ENCODE measurements around the gene PSTPIP2.

Gene PSTPIP2

DNA sequence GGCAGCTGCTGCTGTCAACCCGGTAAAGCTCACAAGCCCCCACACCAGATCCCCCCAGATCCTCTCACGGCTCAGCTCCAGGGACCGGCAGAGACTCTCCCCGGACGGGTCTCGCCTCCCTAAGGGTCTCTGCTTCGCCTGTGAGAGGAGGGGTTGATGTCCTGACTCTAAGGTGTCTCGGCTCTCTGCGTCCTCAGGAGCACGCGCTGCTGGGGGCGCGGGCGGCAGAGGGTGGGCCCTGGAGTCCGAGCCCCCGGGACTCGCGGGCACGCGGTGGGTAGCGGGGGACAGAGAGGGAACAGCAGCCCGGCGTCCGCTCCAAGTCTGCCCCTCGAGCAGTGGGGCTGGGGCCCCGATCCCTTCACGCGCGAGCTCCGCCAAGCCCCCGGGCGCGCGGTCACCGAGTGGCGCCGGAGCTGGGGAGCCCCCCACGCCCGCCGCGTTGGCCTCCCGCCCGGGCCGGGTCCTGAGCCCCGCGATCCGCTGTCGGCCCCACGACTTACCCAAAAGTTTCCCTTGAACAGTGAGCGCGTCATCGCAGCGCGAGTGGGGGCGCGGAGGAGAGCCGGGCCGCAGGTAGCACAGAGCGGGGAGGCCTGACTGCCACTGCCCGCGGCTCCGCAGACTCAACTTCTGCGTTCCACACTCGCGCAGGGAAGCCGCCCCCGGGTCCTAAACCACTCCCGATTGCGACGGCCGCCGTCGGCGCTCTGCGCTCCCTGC, at the start of gene PSTPIP2:
Gene PSTPIP2, minus strand, starts transcription at position 608 of the 723 bp plus-strand sequence. Its CDS starts 72 bp downstream, at position 536.
- TF ChIP-seq GATA2 (IDR thresholded peaks at IDR 0.05; ENCODE audit: low read depth, low read length) (no peak), GATA3 (IDR thresholded peaks at IDR 0.05; ENCODE audit: low read depth, low read length) (no peak)

GRCh38 chr18:46113751-46114150, 41.7 kb upstream of the PSTPIP2 start:
- no peak for TF ChIP-seq GATA3 (IDR thresholded peaks at IDR 0.05; ENCODE audit: low read depth, low read length)

DNA sequence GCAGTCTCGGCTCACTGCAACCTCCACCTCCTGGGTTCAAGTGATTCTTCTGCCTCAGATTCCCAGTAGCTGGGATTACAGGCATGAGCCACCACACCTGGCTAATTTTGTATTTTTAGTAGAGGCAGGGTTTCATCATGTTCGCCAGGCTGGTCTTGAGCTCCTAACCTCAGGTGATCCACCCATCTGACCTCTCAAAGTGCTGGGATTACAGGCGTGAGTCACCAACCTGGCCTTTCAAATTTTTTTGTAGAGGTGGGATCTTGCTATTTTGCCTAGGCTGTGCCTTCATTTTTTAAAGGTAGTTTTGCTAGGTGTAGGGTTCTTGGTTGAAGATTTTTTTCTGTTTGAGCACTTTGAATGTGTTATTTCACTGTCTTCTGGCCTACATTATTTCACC, 38.3 kb upstream of the PSTPIP2 start:
- no peak for TF ChIP-seq GATA2 (IDR thresholded peaks at IDR 0.05; ENCODE audit: low read depth, low read length)
- TF ChIP-seq GATA3 (IDR thresholded peaks at IDR 0.05; ENCODE audit: low read depth, low read length), result no peak

DNA sequence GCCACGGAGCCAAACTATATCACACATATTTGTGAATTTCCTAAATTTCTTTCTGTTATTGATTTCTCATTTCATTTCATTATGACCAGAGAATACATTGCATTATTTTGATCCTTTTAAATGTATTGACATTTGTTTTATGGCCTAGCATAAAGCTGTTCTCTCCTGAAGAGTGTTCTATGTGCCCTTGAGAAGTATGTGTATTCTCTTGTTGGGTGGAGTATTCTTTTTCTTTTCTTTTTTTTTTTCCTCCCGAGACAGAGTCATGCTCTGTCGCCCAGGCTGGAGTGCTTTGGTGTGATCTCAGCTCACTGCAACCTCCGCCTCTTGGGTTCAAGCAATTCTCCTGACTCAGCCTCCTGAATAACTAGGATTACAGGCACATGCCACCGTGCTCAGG, 37.3 kb upstream of the PSTPIP2 start:
- TF ChIP-seq GATA3 (IDR thresholded peaks at IDR 0.05; ENCODE audit: low read depth, low read length) (no peak), GATA2 (IDR thresholded peaks at IDR 0.05; ENCODE audit: low read depth, low read length) (no peak)

DNA sequence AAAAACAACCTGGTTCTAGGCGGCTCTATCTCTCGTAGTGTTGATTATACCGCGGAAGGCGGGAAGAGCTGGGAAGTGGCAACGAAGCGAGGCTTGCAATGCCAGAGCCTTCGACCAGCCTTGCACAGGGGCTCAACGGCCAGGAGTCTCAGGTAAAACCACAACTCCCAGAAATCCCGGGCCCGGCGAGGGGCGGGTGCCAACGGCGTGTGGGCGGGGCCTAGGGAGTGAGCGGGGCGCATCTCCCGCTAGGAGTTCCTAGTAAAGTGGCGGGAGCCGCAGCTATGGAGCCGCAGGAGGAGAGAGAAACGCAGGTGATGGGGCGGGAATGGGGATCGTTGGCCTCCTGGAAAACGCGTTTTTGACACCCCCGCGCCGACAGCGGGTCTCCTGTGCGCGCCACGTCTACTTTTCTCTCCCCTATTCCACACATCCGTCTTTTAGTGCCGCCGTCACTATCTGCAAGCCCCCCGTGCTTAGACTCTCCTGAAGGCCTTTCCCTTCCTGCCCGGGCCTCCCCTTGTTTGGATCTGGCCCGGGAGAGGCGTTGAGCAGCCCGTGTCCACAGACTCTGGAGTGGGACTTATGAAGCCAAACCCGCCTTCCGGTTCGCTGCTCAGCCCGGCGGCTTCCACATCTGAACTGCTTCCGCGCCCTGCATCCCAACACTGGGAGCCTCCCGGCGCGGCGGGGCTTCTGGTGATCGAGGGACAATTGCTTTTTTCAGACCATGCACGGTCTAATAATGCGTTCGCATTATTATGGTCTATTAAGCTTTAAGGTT, 32.3 kb upstream of the PSTPIP2 start, which contains the start of gene HAUS1:
Gene HAUS1, plus strand, starts transcription at position 258 of the 784 bp plus-strand sequence. Its CDS starts 27 bp downstream, at position 285.
- TF ChIP-seq GATA3 (IDR thresholded peaks at IDR 0.05; ENCODE audit: low read depth, low read length), result no peak
- TF ChIP-seq GATA2 (IDR thresholded peaks at IDR 0.05; ENCODE audit: low read depth, low read length), result no peak

GRCh38 chr18:46099463-46099862, 27.4 kb upstream of the PSTPIP2 start:
- no peak for TF ChIP-seq GATA2 (IDR thresholded peaks at IDR 0.05; ENCODE audit: low read depth, low read length)
- no peak for TF ChIP-seq GATA3 (IDR thresholded peaks at IDR 0.05; ENCODE audit: low read depth, low read length)

DNA sequence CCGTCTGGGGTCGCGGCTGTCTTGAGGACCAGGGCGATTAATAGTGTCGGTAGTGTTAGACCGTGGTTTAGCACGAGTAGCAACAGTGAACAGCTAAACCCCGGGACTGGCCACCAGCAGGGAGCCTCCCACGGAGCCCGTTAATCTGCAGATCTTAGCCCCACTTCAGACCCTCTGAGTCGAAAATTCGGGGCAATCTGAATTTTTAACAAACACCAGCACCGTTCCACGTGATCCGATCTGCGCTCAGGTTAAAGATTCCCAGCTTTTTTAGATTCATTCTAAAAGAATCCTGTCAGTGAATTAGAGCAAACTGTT, 26.5 kb upstream of the PSTPIP2 start:
- TF ChIP-seq GATA2 (IDR thresholded peaks at IDR 0.05; ENCODE audit: low read depth, low read length) (peak; percentile 67), GATA3 (IDR thresholded peaks at IDR 0.05; ENCODE audit: low read depth, low read length) (no peak)

DNA sequence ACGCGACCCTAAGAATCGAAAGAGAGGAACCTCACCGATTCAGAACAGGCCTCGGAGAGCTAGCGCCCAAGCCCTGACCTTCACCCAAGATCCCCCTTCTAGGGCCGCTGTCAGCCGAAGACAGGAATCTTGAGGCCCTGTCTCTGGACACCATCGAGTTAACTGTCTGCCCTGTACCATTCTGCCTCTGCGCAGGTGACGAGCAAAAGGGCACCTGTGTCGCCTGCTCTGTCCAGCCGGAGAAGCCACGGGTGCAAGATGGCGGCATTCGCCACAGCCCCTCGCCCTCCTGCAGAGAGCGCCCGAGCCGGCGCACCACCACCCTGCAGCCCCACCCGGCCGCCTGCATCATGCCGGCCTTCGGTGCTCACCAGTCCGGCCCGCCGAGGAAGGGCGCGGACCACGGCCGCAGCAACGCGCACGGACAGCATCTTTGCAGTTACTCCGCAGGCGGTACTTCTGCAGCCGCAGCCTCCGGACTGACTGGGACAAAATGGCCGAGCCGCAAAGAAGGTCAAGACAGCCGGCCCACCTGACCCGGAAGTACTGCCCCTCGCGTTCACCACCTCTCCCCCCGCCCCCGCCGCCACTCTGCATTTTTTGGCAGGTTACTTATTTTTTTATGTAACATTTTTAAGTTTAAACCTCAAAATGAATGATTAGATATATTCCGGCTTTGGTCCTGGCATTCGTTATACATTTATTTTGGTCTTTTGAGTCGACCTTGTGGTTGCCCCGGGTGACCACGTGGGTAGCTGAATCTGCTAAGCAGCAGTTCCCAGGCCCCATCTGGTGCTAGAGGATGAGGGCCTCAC, 25.9 kb upstream of the PSTPIP2 start, which contains the start of gene ATP5F1A:
Gene ATP5F1A, minus strand, starts transcription at position 496 of the 815 bp plus-strand sequence. Its CDS starts 65 bp downstream, at position 431.
- no peak for TF ChIP-seq GATA3 (IDR thresholded peaks at IDR 0.05; ENCODE audit: low read depth, low read length)
- no peak for TF ChIP-seq GATA2 (IDR thresholded peaks at IDR 0.05; ENCODE audit: low read depth, low read length)

DNA sequence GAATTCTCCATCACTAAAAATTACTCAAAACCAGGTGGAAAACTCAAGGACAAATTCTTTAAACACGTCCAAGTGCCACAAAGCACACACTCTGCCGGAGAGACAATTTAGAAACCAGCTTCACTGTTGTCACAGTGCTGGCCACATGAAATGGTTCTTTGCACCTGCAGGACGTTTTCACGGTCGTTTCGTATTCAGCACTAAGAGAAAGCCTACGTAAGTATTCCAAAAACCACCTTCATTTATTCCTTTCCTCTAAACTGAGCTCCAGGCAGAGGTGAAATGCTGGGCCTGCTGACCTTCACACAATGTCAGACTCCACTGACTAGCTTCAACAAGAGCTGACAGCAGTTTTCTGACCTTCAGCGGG, 25.4 kb upstream of the PSTPIP2 start:
- TF ChIP-seq GATA3 (IDR thresholded peaks at IDR 0.05; ENCODE audit: low read depth, low read length) (no peak), GATA2 (IDR thresholded peaks at IDR 0.05; ENCODE audit: low read depth, low read length) (no peak)

GRCh38 chr18:46096651-46097300, 24.7 kb upstream of the PSTPIP2 start:
- TF ChIP-seq GATA2 (IDR thresholded peaks at IDR 0.05; ENCODE audit: low read depth, low read length) (no peak), GATA3 (IDR thresholded peaks at IDR 0.05; ENCODE audit: low read depth, low read length) (no peak)

- TF ChIP-seq GATA2 (IDR thresholded peaks at IDR 0.05; ENCODE audit: low read depth, low read length) (no peak), GATA3 (IDR thresholded peaks at IDR 0.05; ENCODE audit: low read depth, low read length) (no peak)
Measured at GRCh38 chr18:46095532-46095931, 23.5 kb upstream of the PSTPIP2 start.

GRCh38 chr18:46084431-46084830, 12.4 kb upstream of the PSTPIP2 start:
- no peak for TF ChIP-seq GATA2 (IDR thresholded peaks at IDR 0.05; ENCODE audit: low read depth, low read length)
- no peak for TF ChIP-seq GATA3 (IDR thresholded peaks at IDR 0.05; ENCODE audit: low read depth, low read length)

GRCh38 chr18:46080156-46080555, 8.1 kb upstream of the PSTPIP2 start:
- no peak for TF ChIP-seq GATA3 (IDR thresholded peaks at IDR 0.05; ENCODE audit: low read depth, low read length)
- no peak for TF ChIP-seq GATA2 (IDR thresholded peaks at IDR 0.05; ENCODE audit: low read depth, low read length)

GRCh38 chr18:46079336-46079735, 7.3 kb upstream of the PSTPIP2 start:
- TF ChIP-seq GATA3 (IDR thresholded peaks at IDR 0.05; ENCODE audit: low read depth, low read length), result no peak
- TF ChIP-seq GATA2 (IDR thresholded peaks at IDR 0.05; ENCODE audit: low read depth, low read length), result no peak
